Stomach smooth muscle (tissue), 2 donors: ENCODE results near the gene AAK1.

Experiments used
- H3K27ac ChIP-seq: one replicate; pipeline ENCODE4 v1.7.0; 2013; ENCODE audit warnings: mild to moderate bottlenecking, low read length, inconsistent platforms
- H3K27me3 ChIP-seq, 2 donors: one replicate each; pipeline ENCODE4 v1.7.0; 2013; ENCODE audit warnings: low read length in 2 of 2; ENCODE audit not compliant: insufficient read depth in 2 of 2, control insufficient read depth in 1 of 2
- H3K36me3 ChIP-seq, 2 donors: one replicate each; pipeline ENCODE4 v1.7.0; 2013; ENCODE audit warnings: low read length in 2 of 2; ENCODE audit not compliant: control insufficient read depth in 2 of 2, insufficient read depth in 2 of 2
- H3K4me1 ChIP-seq: one replicate; pipeline ENCODE4 v1.7.0; 2013; ENCODE audit warnings: low read length; ENCODE audit not compliant: control insufficient read depth, insufficient read depth
- H3K4me3 ChIP-seq, 2 donors: one replicate each; pipeline ENCODE4 v1.7.0; 2013; ENCODE audit warnings: low read length in 2 of 2
- H3K9ac ChIP-seq, 2 donors: one replicate each; pipeline ENCODE4 v1.7.0; 2013; ENCODE audit warnings: low read length in 2 of 2, mild to moderate bottlenecking in 1 of 2
- H3K9me3 ChIP-seq, 2 donors: one replicate each; pipeline ENCODE4 v1.7.0; 2013; ENCODE audit warnings: low read length in 2 of 2; ENCODE audit not compliant: control insufficient read depth in 2 of 2
- donor health status: healthy.
- donor health status: Pancreatic carcinoma.

The AAK1 gene

DNA sequence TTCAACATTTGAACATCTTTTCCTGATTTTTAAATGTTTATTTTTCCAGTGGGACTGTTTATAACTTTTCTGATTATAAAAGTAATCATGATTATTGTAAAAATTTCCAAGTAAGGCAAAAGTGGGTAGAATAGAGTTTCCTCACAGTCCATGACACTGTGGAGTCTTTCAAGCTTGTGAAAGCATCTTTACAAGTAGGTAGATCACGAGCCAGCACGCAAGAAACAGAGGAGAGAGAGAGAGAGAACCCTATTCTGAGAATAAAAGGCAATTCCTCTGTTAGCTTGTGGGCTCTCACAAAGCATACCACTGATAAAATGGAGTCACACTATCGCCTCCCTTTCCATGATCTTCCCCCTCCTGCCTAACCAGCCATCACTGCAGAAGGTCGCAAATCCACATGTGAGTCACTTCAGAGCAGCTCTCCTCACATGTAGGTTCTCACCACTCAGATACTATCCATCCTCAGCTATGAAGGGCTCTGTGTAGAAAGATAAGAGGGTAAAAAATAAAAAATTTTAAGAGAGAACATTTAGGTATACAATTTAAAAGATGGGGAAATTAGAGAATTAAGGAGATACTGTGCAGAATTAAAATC lies 40.3 kb downstream of the AAK1 start:
- Histone ChIP-seq H3K36me3 (no peaks in the 10 kb centered on the region), H3K27me3 (no peaks in the 10 kb centered on the region), H3K9ac (no peak overlapping the region), H3K27ac (no peak overlapping the region), H3K4me3 (no peak overlapping the region), H3K9me3 (no peaks in the 10 kb centered on the region), H3K4me1 (no peaks in the 10 kb centered on the region)

DNA sequence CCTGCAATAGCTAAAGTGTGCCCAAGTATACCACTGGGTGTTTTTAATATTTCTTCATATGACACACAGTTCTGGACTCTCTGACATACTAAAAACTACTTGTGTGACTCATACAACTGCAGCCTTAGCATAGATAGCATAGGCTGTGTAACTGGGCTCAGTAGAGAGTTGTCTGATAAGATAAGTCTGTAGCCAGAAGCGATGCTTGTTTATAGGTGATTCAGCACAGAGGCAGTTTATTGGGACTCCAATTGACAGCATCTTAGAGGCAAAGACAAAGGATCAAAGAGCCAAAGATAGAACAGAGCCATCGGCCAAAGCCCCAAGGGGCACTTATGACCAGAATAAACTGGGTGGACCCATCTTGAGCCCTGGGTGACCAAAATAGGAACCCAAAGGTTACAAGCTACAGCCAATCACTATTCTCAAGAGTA lies 42.3 kb downstream of the AAK1 start:
- no peak overlapping the region for H3K4me3 ChIP-seq
- no peaks in the 10 kb centered on the region for H3K4me1 ChIP-seq
- H3K9me3 ChIP-seq, result no peaks in the 10 kb centered on the region
- no peaks in the 10 kb centered on the region for H3K27me3 ChIP-seq
- no peaks in the 10 kb centered on the region for H3K36me3 ChIP-seq
- no peak overlapping the region for H3K27ac ChIP-seq
- no peak overlapping the region for H3K9ac ChIP-seq

- no peaks in the 10 kb centered on the region for H3K27me3 ChIP-seq
- H3K4me1 ChIP-seq, result no peaks in the 10 kb centered on the region
- no peaks in the 10 kb centered on the region for H3K36me3 ChIP-seq
- H3K27ac ChIP-seq, result no peak overlapping the region
- no peak overlapping the region for H3K9ac ChIP-seq
- H3K4me3 ChIP-seq, result no peak overlapping the region
- no peaks in the 10 kb centered on the region for H3K9me3 ChIP-seq
Observed at GRCh38 chr2:69600425-69600824, 43.1 kb downstream of the AAK1 start.

- Histone ChIP-seq H3K36me3 (no peaks in the 10 kb centered on the region), H3K4me1 (no peaks in the 10 kb centered on the region), H3K27ac (no peak overlapping the region), H3K27me3 (no peaks in the 10 kb centered on the region), H3K9ac (no peak overlapping the region), H3K9me3 (no peaks in the 10 kb centered on the region), H3K4me3 (no peak overlapping the region)
Observed at GRCh38 chr2:69597843-69598610, 45.5 kb downstream of the AAK1 start.

DNA sequence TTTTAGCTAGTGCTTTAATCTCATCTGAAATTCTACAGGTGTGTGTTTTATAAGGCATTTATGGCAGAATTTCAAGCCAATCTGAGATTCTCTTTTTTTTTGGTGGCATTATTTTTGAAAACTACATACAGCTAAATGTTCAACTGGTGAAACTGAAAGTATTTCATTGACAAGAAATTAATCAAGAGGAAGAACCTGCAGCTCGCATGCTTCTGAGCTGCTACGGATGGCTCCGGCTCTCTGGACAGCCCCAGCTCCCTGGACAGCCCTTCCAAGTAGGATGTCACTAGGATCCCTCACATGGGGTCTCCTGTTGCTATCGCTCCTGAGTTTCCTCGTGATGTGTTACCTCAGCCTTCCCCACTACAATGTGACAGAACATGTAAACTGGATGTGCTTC lies 46.4 kb downstream of the AAK1 start:
- Histone ChIP-seq H3K9me3 (no peaks in the 10 kb centered on the region), H3K9ac (no peak overlapping the region), H3K27me3 (no peaks in the 10 kb centered on the region), H3K4me1 (no peaks in the 10 kb centered on the region), H3K4me3 (no peak overlapping the region), H3K27ac (no peak overlapping the region), H3K36me3 (no peaks in the 10 kb centered on the region)

DNA sequence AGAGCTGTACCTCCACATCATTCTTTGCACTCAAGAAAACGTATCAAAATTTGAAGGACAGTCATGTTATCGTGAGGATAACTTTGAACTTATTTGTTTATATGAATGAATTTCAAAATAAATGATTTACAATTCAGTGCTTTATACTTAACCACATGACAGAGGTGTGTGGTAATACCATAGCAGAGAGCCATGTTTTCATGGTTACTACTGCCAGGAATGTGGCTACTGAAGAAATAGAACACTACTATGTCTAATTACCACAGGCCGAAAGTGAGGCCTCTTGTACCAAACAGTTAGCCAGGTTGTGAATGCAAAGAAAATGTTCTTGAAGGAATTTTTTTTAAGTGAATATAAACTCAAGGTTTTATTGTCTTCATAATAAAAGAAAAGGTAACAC lies 49.2 kb downstream of the AAK1 start:
- no peaks in the 10 kb centered on the region for H3K27me3 ChIP-seq
- no peaks in the 10 kb centered on the region for H3K4me1 ChIP-seq
- no peak overlapping the region for H3K27ac ChIP-seq
- no peak overlapping the region for H3K9ac ChIP-seq
- no peaks in the 10 kb centered on the region for H3K9me3 ChIP-seq
- no peaks in the 10 kb centered on the region for H3K36me3 ChIP-seq
- H3K4me3 ChIP-seq, result no peak overlapping the region

GRCh38 chr2:69592511-69592910 lies 51.0 kb downstream of the AAK1 start:
- Histone ChIP-seq H3K27me3 (no peaks in the 10 kb centered on the region), H3K27ac (no peak overlapping the region), H3K9ac (no peak overlapping the region), H3K4me3 (no peak overlapping the region), H3K36me3 (no peaks in the 10 kb centered on the region), H3K9me3 (no peaks in the 10 kb centered on the region), H3K4me1 (no peaks in the 10 kb centered on the region)

GRCh38 chr2:69589973-69590652 lies 53.4 kb downstream of the AAK1 start:
- no peaks in the 10 kb centered on the region for H3K36me3 ChIP-seq
- H3K4me3 ChIP-seq, result no peak overlapping the region
- no peaks in the 10 kb centered on the region for H3K27me3 ChIP-seq
- H3K9me3 ChIP-seq, result no peaks in the 10 kb centered on the region
- H3K9ac ChIP-seq, result no peak overlapping the region
- H3K27ac ChIP-seq, result no peak overlapping the region
- no peaks in the 10 kb centered on the region for H3K4me1 ChIP-seq

DNA sequence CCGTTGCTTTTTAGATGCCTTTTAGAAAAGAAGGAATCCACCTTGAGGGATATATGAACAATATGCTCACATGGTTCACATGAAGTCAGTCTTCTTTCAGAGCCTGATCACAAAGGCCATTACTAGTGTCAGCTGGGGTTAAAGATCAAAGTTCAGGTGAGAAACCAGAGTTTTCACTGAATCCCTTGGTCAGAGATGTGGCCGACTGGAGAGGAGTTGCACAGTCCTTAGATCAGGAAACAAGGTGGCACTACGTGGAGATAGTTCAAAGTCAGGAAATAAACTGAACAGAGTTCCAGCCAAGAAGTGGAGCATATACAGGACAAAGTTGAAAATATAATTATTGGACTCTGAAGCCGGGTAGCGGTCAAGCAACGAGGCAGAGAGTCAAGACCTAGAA lies 54.6 kb downstream of the AAK1 start:
- Histone ChIP-seq H3K27ac (no peak overlapping the region), H3K36me3 (no peaks in the 10 kb centered on the region), H3K4me1 (no peaks in the 10 kb centered on the region)

GRCh38 chr2:69588403-69588802 lies 55.1 kb downstream of the AAK1 start:
- H3K9ac ChIP-seq, result no peak overlapping the region
- H3K4me3 ChIP-seq, result no peak overlapping the region
- H3K27me3 ChIP-seq, result no peaks in the 10 kb centered on the region
- no peak overlapping the region for H3K27ac ChIP-seq
- no peaks in the 10 kb centered on the region for H3K4me1 ChIP-seq
- no peaks in the 10 kb centered on the region for H3K9me3 ChIP-seq
- H3K36me3 ChIP-seq, result no peaks in the 10 kb centered on the region

More for the DNA sequence above, 54.6 kb downstream of the AAK1 start:
- no peak overlapping the region for H3K4me3 ChIP-seq
- no peaks in the 10 kb centered on the region for H3K9me3 ChIP-seq
- H3K27me3 ChIP-seq, result no peaks in the 10 kb centered on the region
- H3K9ac ChIP-seq, result no peak overlapping the region
